HG03108 (cell line): Measurements from ENCODE around the gene SMAP2.
A peak's percentile ranks its signal among the peaks of the same experiment; 100 is the strongest.
"Not testable (repeated sequence)": the region's sequence is repeated elsewhere in the genome, so short reads cannot be mapped to it uniquely, and the experiment has no call there.

Experiments
- ATAC-seq: cut with Tn5 transposase; IDR thresholded peaks from one replicate; pipeline ENCODE4 v1.9.1; 2021; ENCODE audit warnings: moderate library complexity; ENCODE audit not compliant: unreplicated experiment

SMAP2 gene

DNA sequence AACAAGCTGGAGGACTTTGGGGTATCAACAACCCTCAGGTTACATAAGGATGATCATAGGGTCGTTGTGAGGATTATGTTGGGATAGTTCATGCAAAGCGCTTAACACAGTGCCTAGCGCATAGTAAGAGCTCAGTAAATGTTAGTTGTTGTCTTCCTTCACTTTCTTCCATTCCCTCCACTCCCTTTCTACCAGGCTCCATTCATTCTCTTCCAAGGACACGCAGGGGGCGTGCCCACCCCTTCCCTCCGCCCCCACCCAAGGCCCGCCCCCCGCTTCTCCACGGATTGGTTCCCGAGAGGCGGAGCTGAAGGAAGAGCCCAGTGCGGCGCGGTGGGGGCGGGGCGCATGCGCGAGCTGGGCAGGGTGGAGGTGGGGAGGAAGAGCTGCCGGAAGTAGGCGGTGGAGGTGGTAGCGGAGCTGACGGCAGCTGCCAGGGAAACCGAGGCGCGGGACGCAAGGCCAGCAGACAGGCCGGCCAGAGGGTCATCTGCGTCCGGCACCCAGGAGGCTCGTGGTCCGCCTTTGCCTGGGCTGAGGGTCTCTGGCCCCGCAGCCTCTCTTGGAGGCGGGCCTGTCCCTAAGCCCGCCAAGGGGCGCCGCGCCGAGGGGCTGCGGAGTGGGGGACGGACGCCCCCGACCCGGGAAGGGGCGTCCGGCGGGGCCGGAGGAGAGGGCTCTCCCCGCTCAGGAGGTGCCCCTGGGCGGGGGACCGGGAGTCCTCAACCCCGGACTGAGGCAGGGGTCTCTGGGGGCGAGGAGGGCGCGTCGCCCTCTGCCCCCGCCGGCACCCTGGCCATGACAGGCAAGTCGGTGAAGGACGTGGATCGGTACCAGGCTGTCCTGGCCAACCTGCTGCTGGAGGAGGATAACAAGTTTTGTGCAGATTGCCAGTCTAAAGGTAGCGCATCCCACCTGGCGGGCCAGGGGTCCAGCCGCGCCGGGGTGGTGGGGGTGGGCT lies at the start of gene SMAP2:
SMAP2 (plus strand) TSS at position 405 of the 961 bp plus-strand sequence; CDS start at position 799, 394 bp downstream.
- peak; percentile 87 for ATAC-seq

DNA sequence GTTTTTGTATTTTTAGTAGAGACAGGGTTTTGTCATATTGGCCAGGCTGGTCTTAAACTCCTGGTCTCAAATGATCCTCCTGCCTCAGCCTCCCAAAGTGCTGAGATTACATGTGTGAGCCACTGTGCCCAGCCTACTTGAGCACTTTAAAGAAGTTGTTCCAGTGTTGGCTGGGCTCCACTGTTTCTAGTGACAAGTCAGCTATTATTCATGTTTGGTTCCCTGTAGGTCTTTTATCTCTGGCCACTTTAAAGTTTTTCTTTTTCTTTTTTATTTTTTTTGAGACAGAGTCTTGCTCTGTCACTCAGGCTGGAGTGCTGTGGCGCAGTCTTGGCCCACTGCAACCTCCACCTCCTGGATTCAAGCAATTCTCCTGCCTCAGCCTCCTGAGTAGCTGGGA lies 42.1 kb upstream of the SMAP2 start:
- ATAC-seq, result not testable (repeated sequence)

DNA sequence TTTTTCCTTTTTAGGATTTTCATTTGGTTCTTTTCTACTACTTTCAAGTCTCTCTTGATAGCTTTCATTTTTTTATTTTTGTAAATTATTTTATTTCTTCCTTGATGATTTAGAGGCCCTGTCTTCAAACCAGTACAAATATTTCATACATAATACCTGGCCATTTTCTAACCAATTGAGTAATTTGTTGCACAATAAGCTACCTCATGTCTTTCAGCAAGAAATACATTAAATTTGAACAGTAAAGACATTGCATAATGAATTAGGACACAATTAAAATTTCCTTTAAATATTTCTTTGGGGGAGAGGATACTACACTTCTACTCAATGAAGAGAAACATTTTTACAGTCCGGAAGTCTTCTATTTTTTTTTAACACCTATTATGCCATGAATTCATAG lies 40.8 kb upstream of the SMAP2 start:
- ATAC-seq, result no peak

DNA sequence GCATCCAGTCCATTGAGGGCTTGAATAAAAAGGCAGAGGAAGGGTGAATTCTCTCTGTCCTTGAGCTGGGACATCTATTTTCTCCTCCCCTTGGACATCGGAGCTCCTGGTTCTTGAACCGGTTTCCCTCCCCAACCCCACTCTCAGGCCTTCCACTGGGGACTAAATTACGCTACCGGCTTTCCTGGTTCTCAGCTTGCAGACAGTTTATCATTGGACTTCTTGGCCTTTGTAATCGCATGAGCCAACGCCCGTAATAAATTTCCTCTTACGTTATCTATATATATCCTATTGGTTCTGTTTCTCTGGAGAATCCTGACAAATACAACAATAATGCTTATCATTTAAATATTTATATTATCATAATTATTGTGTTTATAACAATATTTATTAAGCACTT lies 36.1 kb upstream of the SMAP2 start:
- ATAC-seq, result no peak

DNA sequence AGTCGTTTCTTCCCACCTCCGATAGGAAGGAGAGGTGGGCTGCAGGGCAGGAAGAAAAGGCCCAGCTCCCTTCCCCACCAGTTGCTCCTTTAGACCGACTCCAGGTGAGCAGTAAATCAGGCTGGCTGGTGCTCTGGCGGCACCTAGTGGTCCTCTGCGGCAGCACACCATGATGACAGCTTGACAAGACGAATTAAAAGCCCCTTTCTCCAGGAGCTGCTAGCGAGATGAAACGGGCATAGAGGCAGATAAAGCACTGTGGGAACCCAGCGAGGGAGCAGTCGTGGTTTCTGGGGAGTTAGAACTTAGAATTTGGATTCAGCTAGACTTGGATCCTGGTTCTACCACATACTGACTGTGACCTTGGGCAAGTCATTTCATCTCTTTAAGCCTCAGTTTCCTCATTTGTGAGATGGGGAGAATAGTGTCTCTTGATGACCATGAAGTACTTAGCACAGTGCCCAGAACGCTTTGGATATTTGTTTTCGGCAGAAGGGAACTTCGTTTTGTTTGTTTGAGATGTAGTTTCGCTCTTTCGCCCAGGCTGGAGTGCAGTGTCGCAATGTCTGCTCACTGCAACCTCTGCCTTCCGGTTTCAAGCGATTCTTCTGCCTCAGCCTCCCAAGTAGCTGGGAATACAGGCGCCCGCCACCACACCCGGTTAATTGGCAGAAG lies 34.6 kb upstream of the SMAP2 start:
- ATAC-seq, result no peak

DNA sequence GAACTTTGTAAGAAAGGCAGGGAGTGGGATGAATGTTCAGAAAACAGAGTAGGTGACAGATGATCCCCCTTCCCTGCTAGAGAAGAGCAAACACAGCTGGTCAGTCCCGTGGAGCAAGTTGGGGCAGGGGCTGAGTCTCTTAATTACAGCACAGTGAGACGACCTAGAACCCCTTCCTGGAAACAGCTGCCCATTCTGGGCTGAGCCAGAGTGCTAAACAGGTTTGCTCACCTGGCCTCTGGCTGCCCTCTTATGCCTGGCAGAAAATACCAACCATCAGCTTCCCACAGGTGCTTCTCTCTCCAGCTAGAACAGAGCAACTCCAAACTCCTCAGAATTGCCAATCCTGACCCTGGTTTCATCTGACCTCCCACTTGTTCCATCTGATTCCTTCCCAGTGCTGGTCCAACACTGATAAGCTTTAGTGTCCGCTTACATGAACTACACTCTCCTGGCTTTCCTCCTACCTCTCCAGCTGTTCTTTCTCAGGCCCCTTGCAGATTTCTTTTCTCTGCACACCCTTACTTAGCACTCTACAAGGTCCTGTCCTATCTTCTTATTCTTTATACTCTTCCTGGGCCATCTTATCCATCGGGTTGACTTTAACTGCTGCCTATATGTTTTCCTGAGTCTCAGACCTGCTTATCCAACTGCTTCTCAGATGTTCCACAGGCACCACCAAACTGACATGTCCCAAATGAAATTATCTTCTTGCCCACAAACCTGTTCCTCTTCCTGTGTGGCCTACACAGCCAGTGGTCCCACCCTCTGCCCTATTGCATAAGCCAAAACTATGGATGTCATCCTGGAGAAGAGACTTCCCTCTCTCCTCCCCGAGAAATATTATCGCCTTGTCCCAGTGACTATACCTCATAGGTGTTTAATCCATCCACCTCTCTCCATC lies 33.9 kb upstream of the SMAP2 start:
- ATAC-seq, result no peak

DNA sequence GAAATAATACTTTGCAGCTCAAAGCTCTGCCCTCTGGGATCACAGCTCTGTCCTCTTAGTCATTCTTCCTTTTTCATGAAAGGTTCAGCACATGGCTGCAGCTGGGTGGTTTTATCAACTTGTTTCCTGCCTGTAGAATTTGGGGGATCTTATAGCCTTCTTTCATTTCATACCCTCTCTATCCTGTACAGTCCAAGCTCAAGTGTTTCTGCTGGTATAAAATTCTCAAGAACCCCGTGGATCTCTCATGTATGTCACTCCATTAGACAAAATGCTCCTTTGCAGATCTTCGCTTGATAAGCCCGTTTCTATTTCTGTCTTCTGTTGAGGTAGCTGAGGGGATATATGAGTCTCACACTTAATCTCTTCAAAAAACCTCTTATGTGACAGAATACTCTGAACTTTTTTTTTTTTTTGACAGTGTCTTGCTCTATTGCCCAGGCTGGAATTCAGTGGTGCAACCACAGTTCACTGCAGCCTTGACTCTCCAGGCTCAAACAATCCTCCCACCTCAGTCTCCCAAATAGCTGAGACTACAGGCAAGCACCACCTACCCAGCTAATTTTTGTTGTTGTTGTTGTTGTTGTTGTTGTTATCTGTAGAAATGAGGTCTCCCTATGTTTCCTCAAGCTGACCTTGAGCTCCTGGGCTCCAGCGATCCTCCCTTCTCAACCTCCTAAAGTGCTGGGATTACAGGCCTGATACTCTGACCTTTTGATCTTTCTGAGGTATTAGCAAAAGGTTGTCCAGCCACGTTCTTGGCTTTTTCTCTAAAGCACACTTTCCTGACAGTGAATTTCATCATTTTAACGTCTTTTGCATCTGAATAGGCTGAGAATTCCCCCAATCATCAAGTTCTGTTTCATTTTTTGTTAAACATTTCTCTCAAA lies 31.8 kb upstream of the SMAP2 start:
- no peak for ATAC-seq

DNA sequence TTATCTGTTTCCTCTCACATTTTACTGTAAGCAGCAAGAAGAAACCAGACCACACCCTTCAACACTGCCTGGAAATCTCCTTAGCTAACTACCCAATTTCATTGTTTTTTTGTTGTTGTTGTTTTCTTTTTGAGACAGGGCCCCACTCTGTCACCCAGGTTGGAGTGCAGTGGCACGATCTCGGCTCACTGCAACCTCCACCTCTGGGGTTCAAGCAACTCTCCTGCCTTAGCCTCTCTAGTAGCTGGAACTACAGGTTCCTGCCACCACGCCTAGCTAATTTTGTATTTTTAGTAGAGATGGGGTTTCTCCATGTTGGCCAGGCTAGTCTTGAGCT lies 31.2 kb upstream of the SMAP2 start:
- not testable (repeated sequence) for ATAC-seq

DNA sequence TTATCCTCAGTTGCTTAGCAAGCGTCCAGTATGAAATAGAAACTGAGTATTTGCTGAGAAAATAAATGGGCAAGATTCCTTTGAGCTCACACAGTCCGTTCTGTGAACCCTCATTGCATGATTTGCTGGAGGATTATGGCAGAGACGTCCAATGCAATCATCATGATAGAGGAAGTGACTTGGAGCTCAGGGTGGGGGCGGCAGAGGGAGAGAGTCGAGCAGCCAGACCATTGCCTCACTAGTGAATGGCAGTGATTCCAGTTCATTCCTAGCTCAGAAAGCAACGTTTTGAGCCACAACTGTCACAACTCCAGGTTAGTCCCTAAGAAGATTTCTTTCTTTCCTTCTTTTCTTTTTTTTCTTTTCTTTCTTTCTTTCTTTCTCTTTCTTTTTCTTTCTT lies 28.9 kb upstream of the SMAP2 start:
- ATAC-seq, result no peak

DNA sequence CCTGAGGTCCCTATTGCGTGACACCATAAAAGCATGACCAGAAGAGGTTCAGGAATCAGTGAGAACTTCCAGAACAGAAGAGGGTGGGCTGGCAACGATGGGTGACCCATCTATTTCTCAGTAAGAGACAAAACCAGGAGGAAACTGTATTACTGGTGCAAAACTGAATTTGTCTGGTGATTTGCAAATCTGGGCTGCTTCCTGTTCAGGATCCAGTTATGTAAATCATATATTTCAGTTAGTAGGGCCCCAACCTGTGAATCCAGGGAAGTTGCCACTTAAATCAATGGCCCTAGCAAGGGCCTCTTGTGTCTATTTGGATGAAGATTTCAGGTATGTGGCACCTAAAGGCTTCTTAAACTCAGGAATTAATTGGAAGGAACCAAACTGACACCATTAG lies 23.1 kb upstream of the SMAP2 start:
- ATAC-seq, result no peak

DNA sequence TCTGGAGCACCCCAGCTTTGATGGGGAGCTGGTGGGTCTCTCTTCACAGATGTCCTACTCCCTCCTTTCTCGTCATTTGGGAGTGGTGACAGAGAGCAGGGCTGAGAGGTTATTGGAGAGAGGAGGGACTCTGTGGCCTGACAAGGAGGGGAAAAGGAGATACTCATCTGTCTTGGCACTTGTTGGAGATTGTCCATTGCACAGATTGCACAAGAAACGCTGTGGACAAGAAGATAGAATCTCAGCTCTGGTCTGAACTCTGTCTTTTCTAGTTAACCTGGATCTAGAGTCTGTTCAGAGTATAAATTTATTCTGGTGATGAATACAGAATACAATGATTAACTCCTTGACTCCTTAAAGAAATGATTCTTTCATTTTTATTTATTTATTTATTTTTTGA lies 22.4 kb upstream of the SMAP2 start:
- ATAC-seq, result no peak

DNA sequence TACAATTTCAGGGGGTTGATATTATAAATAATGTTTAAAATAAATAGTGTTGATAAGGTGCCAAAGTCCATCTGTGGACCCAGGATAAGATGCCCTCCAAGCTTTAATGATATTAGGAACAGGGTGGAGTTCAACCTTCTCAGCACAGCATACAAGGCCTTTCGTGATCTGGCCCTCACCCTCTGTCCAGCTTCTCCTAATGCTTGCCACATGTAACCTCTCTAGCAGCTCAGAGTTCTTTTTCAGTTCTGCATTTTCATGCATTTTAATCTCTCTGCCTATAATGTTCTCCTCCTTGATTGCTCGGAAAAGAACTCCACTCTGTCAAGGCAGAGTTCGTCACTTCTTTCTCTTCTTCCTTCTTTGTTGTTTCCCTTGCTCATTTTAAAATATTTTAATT lies 21.4 kb upstream of the SMAP2 start:
- ATAC-seq, result no peak

DNA sequence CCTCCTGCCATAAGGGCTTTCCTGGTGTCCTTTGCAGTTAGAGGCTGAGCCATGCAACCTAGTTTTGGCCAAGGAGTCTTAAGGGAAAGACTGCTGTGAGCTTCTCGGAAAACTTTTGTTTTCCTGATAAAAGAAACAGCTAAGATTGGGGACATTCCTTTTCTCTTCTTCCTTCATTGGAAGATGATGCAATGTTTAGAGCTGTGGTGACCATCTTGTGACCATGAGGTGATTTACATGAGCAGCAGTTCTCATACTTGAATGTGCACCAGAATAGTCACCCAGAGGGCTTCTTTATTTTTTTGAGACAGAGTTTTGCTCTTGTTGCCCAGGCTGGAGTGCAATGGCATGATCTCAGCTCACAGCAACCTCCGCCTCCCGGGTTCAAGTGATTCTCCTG lies 20.4 kb upstream of the SMAP2 start:
- no peak for ATAC-seq

DNA sequence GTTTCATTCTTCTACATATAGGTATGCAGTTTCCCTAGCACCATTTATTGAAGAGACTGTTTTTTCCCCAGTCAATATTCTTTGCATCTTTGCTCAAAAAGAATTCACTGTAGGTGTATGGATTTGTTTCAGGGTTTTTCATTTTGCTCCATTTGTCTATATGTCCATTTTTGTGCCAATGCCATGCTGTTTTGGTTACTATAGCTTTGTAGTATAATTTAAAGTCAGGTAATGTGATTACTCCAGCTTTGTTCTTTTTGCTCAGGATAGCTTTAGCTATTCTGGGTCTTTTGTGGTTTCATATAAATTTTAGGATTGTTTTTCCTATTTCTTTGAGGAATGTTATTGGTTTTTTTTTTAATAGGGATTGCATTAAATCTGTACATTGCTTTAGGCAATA lies 15.9 kb upstream of the SMAP2 start:
- no peak for ATAC-seq

DNA sequence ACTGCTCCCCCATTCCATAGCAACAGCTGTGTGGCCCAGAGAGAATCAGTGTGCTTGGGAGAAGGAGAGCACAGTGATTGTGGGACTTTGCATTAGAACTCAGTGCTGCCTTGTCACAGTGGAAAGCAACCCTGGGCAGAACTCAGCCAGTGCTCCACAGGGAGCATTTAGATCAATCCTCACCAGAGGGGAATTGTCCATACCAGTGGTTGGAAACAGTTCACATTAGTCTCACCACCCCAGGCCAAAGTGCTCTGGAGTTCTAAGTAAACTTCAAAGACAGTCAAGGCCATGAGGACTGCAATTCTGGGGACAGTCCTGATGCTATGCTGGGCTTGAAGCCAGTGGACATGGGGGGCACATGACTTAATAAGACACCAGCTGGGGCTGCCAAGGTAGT lies 12.9 kb upstream of the SMAP2 start:
- no peak for ATAC-seq

DNA sequence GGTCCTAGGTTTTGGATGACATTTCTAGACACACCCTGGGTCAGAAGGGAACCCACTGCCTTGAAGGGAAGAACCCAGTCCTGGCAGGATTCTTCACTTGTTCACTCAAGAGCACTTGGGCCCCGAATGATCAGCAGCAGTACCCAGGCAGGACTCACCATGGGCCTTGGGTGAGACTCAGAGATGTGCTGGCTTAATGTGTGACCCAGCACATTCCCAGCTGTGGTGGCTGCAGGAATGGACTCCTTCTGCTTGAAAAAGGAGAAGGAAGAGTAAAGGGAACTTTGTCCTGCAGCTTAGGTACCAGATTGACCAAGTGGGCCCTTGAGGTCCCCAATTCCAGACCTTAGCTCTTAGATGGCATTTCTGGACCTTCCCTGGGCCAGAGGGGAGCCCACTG lies 12.3 kb upstream of the SMAP2 start:
- no peak for ATAC-seq

DNA sequence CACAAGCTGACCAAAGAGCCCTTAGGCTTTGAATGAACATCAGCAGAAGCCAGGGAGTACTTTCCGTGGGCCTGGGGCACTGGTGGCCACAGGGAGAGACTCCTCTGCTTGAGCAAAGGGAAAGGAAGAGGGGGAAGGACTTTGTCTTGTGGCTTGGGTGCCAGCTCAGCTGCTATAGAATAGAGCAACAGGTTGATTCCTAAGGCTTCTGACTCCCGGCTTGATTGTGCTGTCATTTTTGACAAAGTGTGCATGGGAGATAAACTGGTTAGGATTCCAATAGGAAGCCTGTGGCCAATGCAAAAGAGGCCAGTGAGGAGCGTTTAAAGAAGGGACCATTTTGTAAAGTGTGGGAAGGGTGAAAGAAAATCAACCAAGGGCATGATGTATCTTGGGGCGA lies 11.9 kb upstream of the SMAP2 start:
- no peak for ATAC-seq

DNA sequence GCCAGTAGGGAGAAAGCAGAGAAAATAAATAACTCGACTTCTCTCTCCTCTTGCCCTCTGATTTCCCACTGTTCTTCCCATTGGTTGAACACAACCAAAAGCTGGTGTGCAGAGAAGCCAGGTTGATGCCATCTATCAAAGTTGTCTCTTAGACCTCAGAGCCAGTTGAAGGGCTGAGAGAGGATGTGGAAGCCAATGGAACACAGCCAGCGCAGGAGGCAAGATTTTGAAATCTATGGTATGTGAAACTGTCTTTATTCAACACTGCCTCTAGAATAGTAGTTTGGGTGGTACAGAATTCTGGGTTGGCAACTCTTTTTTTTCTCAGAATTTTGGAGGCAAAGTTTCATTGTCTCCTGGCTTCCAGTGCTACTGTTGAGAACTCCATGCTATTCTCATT lies 11.3 kb upstream of the SMAP2 start:
- ATAC-seq, result no peak

DNA sequence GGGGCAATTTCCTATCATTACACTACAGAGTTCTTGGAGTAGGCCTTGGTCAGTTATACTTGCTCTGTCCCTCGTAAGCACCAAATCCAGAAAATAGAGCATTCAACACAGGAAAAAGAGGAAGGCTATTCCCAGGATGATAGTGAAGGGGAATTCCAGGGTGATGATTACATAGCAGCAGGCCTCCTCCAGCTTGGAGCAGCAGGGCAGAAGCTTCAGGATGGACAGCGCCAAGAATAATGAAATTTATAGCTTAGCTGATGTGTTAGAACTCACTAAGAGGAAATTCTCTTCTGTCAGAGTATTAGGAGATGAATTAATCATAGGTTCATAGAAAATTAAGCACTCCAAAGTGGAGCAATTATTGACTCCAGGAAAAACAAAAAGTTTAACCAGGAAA lies 10.8 kb upstream of the SMAP2 start:
- no peak for ATAC-seq

DNA sequence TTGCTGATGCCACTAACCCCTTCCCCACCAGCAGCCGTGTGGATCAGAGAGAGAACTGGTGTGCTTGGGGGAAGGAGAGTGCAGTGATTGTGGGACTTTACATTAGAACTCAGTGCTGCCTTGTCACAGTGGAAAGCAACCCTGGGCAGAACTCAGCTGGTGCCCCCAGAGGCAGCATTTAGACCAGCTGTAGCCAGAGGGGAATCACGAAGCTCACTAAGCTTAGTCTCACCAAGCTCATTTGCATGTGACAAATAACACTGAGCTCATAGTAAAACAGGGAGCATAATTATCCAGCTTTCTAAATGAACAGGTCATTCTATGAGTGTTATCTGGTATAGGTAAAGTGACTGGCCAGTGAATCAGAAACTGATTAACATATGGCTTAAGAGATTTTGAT lies 9.8 kb upstream of the SMAP2 start:
- ATAC-seq, result peak; percentile 91
